ENCODE measurements around the gene ITGB3BP.
A peak's percentile ranks its signal among the peaks of the same experiment; 100 is the strongest.
"Not testable (repeated sequence)": the region's sequence is repeated elsewhere in the genome, so short reads cannot be mapped to it uniquely, and the experiment has no call there.

The ITGB3BP gene

GRCh38 chr1:63522891-63523728, at the start of gene ITGB3BP, which contains the start of gene EFCAB7:
Gene ITGB3BP (minus strand): TSS chr1:63523225. CDS start chr1:63523133, 92 bp downstream.
Gene EFCAB7 (plus strand): TSS chr1:63523525. CDS start chr1:63525573, 2,048 bp downstream.
- DNase-seq = peak; percentile 98

GRCh38 chr1:63572686-63573085, 49.7 kb upstream of the ITGB3BP start:
- not testable (repeated sequence) for DNase-seq

- DNase-seq = no peak
Measured at GRCh38 chr1:63569640-63570316, 46.8 kb upstream of the ITGB3BP start.

- DNase-seq = no peak
Measured at GRCh38 chr1:63569068-63569467, 46.0 kb upstream of the ITGB3BP start.

GRCh38 chr1:63563745-63564144, 40.7 kb upstream of the ITGB3BP start:
- no peak for DNase-seq

GRCh38 chr1:63559357-63559756, 36.3 kb upstream of the ITGB3BP start:
- no peak for DNase-seq

GRCh38 chr1:63557365-63557987, 34.5 kb upstream of the ITGB3BP start:
- DNase-seq = no peak

GRCh38 chr1:63555480-63555879, 32.5 kb upstream of the ITGB3BP start:
- no peak for DNase-seq

GRCh38 chr1:63548877-63549276, 25.9 kb upstream of the ITGB3BP start:
- DNase-seq = no peak

- no peak for DNase-seq
Measured at GRCh38 chr1:63548303-63548702, 25.3 kb upstream of the ITGB3BP start.

GRCh38 chr1:63547621-63548294, 24.7 kb upstream of the ITGB3BP start:
- DNase-seq = no peak

GRCh38 chr1:63545780-63546179, 22.8 kb upstream of the ITGB3BP start:
- no peak for DNase-seq

GRCh38 chr1:63537940-63538339, 14.9 kb upstream of the ITGB3BP start:
- DNase-seq = no peak

GRCh38 chr1:63537006-63537405, 14.0 kb upstream of the ITGB3BP start:
- no peak for DNase-seq

- no peak for DNase-seq
Measured at GRCh38 chr1:63534406-63534805, 11.4 kb upstream of the ITGB3BP start.

GRCh38 chr1:63533931-63534330, 10.9 kb upstream of the ITGB3BP start:
- DNase-seq = no peak

GRCh38 chr1:63532727-63533126, 9.7 kb upstream of the ITGB3BP start:
- no peak for DNase-seq

- no peak for DNase-seq
Measured at GRCh38 chr1:63524201-63524600, 1.2 kb upstream of the ITGB3BP start.

- DNase-seq = peak; percentile 10
Measured at GRCh38 chr1:63523738-63524137, 713 bp upstream of the ITGB3BP start.

GRCh38 chr1:63516629-63517028, 6.4 kb downstream of the ITGB3BP start:
- DNase-seq = no peak

GRCh38 chr1:63512584-63512983, 10.4 kb downstream of the ITGB3BP start:
- DNase-seq = no peak

- no peak for DNase-seq
Measured at GRCh38 chr1:63509718-63510117, 13.3 kb downstream of the ITGB3BP start.

GRCh38 chr1:63506782-63507181, 16.2 kb downstream of the ITGB3BP start:
- no peak for DNase-seq

Data from NCI-H1417 treated with DMSO at 0.1 percent for 48 hours (cell line).